DMS153 treated with DMSO at 0.1 percent for 48 hours (cell line): ENCODE data around the gene DSCAML1.
A peak's percentile ranks its signal among the peaks of the same experiment; 100 is the strongest.

Experiments
- DNase-seq: peaks from one replicate; lab custom pipeline; 2025; ENCODE audit not compliant: unreplicated experiment; lab: John Stamatoyannopoulos, UW

Gene DSCAML1

GRCh38 chr11:117731722-117732290 is 65.2 kb downstream of the DSCAML1 start:
- DNase-seq, result no peak

DNA sequence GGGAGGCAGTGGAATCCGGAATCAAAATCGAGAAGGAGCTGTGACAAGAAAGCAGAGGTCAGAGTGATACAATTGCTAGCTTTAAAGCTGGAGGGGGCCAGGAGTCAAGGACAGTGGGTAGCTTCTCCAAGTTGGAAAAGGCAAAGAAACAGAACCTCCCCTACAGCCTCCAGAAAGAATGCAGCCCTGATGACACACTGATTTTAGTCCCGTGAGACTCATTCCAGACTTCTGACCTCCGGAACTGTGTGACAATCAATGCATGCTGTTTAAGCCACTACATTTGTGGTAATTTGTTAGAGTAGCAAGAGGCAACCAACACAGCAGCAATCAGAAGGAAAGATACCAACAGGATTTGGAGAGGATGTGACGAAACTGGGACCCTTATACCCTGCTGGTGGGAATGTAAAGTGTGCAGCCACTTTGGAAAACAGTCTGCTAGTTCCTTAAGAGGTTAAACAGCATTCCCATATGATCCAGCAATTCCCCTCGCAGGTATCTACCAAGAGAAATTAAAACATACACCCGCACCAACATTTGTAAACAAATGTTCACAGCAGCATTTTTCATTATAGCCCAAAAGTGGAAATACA is 66.7 kb downstream of the DSCAML1 start:
- DNase-seq, result no peak

DNA sequence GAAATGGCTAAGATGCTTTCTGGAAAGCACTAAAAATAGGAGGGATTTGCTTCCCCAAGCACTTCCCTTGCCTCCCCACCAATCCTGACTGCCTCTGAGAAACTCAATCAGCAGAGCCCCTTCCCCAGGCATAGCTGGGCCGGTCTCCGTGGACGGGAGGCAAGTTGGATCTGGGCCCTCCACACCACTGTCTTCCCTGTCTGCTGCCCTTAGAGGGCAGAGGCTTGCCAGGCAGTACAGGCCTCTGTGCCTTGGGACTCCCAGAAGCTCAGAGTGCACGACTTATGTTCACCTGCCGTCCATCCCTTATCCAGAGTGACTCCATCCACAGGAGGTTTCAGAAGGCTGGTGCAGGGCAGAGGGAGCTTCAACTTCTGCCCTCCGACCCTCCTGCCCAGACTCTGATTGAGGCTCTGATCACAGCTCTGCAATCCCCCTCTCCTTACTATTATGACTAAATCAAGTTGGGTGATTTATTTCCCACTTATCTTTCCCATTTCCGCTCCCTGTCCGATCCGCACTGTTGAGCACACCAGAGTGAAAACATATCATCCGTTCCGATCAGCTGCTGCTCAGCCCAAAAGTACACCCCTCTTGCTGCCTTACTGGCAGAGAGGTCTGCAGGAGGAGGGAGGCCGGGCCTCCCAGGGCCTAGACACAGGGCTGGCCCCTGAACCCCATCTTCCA is 71.8 kb downstream of the DSCAML1 start:
- DNase-seq, result peak; percentile 56

DNA sequence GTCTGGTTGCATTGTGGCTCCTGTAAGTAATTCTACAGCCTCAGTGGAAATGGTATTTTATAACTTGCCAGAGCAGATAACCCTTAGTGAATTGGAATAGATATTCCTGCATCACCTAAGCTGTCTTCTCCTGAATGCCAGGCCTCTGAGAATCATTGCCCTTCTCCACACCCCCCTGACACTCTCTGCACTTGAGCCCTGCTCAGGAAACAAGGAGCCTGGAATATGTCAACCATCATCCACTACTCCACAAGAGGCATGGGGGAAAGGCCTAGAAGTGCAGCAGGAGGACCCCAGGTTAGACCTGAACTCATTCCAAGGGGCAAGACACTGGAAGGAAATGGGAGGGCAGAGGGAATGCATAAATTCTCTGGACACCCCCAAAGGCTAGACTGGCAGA is 72.4 kb downstream of the DSCAML1 start:
- no peak for DNase-seq

DNA sequence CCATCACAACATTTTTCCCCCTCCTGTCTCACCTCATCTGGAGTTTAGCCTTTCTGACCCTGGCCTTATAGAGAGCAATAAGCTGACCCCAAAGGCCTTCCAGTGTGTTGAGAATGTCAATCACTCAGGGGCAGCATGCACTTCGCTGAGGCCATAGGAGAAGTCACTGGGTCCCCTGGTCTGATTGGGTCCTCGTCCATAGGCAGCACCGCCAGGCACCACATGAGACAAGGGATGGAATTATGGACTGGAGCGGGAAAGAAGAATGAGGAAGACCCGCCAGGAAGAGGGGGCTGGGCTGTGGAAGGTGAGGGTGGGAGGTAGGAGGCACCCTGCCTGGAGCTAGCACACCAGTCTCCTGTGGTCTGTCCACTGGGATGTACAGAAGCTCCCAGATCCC is 72.9 kb downstream of the DSCAML1 start:
- DNase-seq, result no peak

- DNase-seq, result peak; percentile 9
These were observed 73.6 kb downstream of the DSCAML1 start for GRCh38 chr11:117723277-117724024.

- DNase-seq, result no peak
These were observed 74.9 kb downstream of the DSCAML1 start for GRCh38 chr11:117722082-117722481.

- no peak for DNase-seq
These were observed 76.9 kb downstream of the DSCAML1 start for GRCh38 chr11:117720061-117720511.

DNA sequence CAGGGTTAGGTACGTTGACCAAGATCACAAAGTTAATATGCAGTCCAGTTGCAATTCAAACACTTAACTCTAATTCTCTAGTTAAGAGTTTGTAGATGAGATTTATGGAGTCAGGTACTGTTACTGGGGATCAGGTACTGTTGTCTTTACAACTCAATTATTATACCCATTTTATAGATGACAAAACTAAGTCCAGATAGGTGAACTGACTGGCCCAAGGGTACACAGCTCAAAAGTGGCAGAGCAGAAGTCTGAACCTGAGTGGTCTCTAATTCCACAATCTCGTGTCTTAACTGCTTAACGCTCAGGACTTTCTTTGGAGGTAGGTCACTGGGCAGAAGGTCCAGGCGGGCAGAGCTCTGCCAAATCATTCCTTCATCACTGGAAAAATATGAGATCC is 77.5 kb downstream of the DSCAML1 start:
- DNase-seq, result no peak

DNA sequence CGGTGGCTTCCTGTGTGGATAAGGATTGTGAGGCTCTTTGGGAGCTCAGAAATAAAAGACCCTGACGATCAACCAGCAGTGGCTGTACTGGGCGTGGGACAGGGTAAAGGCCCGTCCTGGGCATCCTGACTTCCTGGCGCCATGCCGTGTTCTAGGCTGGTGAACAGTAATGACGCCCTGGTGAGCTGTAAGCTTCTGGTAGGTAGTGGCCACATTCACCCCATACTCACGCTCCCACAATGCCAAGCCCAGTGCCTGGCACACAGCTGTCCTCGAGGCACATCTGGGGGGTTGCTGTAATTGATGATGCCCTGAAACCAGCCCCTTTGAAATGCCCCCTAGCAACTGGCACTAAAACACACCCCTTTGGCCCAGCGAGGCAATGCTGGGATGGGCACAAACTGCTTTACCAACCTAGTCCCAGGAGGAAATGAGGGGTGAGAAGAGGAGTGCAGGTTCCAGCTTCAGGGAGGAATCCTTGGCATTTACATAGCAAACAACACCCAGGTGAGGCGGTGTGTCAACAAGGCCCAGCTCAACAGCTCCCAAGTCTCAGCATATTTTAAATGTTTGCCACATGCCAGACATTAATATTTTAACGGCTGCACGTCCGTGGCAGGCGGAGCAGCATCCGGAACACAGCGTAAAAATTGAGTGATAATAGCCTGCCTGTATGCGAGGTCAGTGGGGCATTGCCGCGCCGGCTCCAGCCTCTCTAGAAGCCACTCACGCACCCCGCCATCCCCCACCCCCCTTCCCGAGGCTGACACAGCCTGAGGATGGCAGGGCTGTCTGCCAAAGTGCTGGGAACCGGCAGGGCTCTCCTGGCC is 79.3 kb downstream of the DSCAML1 start:
- DNase-seq, result peak; percentile 72

DNA sequence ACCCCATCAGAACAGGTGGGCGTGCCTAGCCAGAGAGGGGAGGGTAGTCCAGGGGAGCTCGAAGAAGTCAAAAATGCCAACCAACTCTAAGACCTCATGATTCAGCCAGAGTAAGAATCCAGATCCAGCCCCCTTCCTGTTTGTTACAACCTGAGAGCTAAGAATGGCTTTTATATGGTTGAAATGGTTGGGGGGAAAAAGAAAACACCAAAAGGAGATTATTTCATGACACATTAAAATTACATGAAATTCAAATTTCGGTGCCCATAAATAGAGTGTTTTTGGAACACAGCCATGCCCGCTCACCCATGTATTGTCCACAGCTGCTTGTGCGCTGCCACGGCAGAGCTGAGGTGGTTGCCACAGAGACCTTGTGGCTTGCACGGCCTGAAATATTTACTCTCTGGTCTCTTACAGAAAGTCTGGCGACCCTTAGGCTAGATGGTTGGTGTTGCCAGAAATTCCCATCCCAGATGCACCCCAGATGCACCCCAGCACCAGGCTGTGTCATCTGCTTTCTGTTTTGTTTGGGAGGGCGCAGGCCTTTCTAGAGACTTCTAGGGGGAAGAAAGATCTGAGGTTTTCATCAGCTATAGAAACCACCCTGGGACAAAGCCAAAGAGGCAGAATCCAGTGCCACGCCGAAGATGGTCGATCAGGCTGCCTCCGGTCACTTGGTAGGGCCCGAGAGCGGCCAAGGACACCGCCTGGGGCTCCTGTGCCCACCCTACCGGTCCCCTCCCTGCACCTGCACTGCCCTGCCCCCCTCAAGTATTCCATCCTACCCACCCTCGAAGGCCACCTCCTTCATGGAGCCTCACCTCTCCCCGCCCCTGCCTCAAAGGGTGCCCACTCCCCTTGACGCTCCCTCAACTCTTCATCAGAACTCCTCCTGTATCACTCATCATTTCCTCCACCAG is 80.2 kb downstream of the DSCAML1 start:
- no peak for DNase-seq

- no peak for DNase-seq
These were observed 81.2 kb downstream of the DSCAML1 start for GRCh38 chr11:117715801-117716200.

DNA sequence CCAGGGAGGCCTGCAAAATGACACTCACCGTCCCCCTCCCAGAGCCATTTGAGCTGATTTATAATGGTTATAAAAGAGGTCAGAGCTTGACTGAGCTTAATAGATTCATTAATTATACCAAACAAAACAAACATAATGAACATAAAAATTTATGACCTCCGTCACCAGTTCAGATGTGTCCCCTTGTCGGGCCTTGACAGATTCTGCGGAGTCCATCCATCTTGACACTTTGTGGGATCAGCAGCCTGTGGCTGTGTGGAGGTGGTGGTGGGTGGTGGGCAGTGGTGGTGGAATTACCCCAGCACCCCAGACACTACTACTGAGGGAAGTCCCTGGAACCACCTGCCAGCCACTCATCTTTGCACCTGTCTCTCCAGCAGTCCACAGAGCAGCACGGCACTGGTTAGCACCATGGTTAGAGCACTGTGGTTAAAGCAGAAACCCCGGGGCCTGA is 83.5 kb downstream of the DSCAML1 start:
- no peak for DNase-seq

DNA sequence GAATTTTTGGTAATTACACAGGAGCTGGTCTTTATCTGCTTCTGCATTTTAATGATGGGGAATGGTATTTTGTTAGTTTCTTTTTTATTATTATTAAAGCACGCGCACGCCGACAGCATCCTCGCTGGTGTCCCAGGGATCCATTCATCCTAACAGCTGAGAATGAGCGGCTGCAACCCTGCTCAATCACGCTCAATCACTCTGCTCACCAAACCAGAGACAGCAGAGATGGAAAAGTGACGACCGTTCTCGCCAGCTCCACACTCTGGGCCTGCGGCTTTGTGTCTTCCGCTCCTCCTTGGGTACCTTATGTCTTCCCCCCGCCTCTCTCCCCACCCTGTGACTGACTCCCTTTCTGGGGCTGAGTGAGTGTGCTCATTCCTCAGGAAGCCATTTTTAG is 84.5 kb downstream of the DSCAML1 start:
- no peak for DNase-seq

- DNase-seq, result no peak
These were observed 85.7 kb downstream of the DSCAML1 start for GRCh38 chr11:117711331-117711730.

- no peak for DNase-seq
These were observed 86.8 kb downstream of the DSCAML1 start for GRCh38 chr11:117710211-117710610.

DNA sequence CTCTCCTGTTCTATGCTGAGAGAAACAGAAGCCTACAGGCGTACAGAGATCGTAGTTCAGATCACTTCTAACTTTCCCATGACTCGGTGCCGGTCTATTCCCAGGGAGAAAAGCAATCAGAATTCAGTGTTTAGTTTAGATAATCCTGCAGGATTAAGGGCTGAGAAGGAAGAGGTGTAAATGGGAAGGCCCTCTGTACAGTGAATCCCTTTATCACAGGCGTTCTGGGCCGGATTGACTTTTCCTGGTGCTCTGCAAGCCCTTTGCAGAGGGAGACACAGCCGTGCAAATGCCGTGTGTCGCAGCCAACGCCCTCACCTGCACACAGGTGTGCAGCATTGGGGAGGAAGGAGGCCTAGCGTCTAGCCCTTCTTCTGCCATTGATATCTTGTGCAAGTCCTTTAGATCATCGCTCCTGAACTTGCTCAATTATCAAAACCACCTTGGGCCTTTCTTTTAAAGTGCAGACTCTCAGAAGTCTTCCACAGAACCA is 90.6 kb downstream of the DSCAML1 start:
- DNase-seq, result no peak

DNA sequence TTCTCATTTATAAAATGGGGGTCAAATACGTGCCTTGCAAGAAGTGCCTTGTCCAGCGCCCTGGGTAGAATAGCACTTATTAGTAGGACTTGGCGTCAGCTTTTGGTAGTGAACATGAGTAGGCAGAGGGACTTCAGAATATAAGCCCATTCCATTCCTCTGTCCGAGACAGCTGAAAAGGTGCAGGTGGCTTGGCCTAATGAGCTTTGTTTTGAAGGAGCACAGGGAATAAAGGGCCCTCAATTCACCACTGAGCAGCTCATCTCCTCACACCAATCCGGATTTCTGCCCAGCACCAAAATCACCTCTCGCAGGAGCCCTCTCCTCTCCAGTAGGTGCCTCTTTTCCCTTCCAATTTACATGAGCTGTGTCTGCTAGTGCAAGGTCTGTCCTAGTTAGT is 91.2 kb downstream of the DSCAML1 start:
- DNase-seq, result no peak

DNA sequence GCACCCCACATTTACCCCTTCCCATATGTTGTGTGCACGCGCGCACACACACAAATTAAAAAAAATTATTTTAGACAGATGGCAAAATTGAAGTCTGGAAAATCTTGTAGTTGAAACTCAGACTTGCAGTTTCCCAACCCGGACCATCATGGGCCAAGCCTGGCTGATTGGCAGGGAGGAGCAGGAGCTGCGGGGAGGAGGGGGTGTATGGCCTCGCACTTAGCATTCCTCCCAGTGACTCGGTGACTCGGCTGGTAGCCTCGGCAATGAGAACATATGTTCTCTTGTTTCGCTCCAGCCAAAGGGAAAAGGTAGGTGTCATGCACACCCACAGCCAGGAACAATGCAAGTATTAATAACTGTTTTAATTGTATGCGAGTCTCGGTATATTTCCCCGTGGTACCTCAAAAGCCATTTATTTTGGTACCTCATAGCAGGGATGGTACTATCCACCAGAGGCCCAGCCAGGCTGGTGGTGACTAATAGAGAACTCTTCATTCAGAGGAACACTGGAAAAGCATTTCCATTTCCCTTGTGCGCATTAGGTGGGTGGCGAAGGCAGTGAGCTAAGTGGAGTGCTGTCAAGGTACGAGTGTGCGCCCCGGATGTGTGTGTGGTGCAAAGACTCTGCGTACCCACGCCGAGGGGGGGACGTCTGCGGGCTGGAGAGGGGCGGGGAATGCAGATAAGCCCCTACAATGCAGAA is 92.5 kb downstream of the DSCAML1 start:
- DNase-seq, result peak; percentile 37
